Nucleus accumbens (tissue), 56 donors: Measurements from ENCODE around the gene RNF130.

Experiments
- DNase-seq, 56 donors: peaks; one replicate each; lab custom pipeline; 2025; lab: John Stamatoyannopoulos, UW

The RNF130 gene

GRCh38 chr5:180067986-180068385 is 3.6 kb downstream of the RNF130 start:
- DNase-seq: peak in 43 of 56 donors; percentile 8 to 76 (median 49)

GRCh38 chr5:180060192-180060591 is 11.4 kb downstream of the RNF130 start:
- no peak for DNase-seq

- DNase-seq: no peak
Observed at GRCh38 chr5:180059326-180059725, 12.2 kb downstream of the RNF130 start.

DNA sequence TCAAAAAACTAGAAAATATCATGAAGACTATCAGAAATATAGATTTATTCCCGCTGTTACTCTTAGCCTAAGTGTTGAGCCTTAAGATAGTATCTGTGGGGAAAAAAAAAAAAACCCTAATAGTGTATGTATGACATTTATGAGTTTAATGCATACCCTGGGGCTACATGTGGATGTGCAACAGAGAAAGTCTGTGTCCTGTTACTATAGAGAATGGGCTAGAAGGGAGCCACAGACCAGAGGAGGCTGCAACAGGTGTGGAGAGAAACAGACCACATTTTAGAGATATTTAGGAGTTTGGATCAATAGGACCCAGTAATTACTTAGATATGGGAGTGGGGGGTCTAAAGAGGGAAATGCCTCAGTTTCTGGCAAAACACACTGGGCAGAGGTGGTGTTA is 15.4 kb downstream of the RNF130 start:
- no peak for DNase-seq

- DNase-seq: no peak
Observed at GRCh38 chr5:180054226-180054625, 17.3 kb downstream of the RNF130 start.

DNA sequence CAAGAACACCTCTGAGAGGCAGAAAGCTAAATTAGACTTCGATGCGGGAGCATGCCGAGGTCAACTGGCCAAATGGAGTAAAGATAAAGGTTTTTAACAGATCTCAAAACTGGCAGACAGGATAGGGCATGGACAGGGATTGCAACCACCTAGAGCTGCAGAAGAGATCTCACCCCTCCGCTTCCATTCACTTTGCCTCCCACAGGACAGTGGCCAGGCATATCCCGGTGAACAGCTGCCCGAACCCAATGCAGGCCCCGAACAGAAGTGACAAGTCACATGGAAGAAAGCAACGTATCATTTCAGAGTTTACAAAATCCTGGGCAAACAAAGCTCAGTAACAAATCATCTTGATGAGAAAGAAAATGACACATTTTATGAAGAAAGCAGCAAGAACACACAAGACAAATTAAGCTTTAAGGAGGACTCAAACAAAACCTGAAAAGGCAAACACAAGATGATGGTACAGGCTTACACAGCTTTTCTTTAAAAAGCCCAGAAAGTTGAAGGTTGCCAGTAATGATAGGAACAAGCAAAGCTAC is 18.4 kb downstream of the RNF130 start:
- no peak for DNase-seq

GRCh38 chr5:180052211-180052818 is 19.2 kb downstream of the RNF130 start:
- DNase-seq: no peak

DNA sequence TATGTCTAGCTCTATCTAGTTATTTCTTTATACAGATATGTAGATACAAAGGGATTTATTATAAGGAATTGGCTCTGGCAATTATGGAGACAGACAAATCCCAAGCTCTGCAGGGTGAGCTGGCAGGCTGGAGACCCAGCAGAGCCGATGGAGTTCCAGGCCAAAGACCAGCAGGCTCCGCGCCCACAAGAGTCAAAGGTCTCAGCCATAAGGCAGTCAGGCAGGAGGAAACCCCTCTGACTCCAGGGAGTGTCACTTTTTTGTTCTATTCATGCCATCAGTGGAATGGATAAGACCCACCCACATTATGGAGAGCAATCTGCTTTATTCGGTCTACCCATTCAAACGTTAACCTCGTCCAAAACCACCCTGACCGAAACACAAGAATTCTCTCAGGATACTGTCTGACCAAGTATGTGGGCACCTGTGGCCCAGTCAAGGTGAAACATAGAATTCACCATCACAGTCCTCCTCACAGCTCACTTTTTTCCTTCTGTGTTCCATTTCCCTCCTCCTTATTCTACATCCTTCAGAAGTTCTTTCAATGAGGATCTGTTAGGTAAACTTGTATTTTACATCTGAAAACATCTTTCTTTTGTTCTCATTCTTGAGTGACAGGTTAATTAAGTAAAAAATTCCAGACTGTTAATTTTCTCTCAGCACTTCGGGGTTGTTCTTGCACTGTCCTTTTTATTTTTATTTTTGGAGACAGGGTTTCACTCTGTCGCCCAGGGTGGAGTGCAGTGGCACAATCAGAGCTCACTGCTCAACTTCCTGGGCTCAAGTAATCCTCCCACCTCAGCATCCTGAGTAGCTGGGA is 21.2 kb downstream of the RNF130 start:
- no peak for DNase-seq

- DNase-seq: no peak
Observed at GRCh38 chr5:180049185-180049548, 22.4 kb downstream of the RNF130 start.

DNA sequence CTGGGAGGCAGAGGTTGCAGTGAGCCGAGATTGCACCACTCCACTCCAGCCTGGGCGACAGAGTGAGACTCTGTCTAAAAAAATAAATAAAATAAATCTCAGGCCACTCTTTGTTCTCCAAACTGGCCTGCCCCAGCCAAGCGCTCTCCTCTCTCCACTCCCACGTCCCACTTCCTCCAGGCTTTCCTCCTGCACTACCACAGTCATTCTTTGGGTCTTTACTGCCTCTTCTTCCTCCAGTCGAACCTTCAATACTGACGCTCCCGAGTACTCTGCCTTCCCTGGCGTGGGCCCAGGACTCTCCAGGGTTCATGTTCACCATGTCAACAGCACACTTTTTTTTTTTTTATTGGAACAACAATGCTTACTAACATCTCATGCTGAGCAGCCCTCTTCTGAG is 23.9 kb downstream of the RNF130 start:
- peak in 5 of 56 donors; percentile 13 to 56 (median 39) for DNase-seq

DNA sequence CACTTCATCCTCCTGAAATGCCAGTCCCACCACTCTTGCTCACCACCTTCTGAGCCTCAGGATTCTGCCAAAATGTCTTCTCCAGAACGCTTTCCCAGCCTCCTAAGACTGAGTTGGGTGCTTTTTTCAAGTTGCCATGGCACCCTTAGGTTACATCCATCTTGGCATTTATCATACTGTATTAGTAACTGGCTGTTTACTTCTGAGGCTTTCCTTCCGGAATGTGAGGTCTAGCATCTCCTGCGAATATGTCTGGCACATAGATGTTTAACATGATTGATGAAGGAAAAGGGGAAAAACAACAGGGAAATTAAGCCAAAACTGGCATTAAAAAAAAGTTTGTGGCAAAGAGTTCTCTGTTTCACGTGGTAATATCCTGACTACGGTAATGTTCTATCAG is 24.9 kb downstream of the RNF130 start:
- no peak for DNase-seq

DNA sequence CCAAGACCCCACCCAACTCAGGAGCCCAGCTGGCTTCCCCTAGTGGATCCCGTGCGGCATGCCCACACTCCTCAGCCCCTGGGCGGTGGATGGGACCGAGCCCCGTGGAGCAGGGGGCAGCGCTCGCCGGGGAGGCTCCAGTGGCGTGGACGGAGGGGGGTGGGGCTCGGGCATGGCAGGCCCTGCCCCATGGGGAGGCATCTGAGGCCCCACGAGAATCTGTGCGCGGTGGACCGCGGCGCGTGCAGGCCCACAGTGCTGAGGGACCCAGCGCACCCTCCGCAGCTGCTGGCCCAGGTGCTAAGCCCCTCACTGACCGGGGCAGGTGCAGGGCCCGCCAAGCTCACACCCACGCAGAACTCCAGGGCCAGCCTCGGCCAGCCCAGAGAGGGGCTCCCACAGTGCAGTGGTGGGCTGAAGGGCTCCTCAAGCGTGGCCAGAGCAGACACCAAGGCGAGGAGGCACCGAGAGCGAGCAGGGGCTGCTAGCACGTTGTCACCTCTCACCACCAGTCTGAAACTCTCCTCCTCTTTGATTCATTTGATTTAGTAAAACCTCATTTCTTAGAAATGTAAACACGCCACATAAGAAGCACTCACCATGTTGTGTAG is 25.6 kb downstream of the RNF130 start:
- DNase-seq: no peak

- DNase-seq: no peak
Observed at GRCh38 chr5:180043377-180043776, 28.2 kb downstream of the RNF130 start.

DNA sequence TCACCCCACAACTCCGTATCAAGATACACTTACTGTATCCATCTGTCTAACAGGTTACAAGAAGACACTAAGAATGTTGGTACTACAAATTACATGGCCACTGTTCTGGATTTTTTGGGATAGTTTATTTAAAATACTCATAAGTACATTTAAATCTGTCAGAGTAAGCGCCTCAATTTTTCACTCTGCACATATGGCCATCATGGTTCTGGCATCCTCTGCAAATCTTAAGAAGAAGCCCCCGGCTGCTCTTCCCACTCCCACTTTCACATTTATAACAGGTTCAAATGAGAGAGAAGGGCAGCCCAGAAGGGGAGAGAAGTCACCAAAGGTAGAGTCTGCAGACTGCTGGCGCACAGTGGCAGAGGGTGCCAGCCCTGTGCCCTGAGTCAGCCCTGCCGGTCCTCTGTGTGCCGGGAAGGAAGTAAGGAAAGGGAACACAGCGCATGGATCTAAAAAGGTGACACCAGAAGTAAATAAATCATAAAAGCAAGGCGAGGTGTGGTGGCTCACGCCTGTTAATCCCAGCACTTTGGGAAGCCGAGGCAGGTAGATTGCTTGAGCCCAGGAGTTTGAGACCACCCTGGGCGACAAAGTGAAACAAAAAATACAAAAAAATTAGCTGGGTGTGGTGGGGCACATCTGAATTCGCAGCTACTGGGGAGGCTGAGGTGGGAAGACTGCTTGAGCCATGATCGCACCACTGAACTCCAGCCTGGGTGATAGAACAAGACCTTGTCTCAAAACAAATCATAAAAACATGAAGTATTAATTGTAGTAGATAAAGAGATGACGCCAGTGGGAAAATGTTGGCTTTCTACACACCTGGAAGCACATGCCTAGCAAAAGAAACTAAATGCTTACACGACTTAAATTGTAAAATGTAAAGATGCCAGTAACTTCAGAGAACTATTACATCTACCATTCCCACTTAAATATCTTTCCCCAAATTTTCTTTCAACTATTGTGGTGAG is 30.0 kb downstream of the RNF130 start:
- DNase-seq: no peak

DNA sequence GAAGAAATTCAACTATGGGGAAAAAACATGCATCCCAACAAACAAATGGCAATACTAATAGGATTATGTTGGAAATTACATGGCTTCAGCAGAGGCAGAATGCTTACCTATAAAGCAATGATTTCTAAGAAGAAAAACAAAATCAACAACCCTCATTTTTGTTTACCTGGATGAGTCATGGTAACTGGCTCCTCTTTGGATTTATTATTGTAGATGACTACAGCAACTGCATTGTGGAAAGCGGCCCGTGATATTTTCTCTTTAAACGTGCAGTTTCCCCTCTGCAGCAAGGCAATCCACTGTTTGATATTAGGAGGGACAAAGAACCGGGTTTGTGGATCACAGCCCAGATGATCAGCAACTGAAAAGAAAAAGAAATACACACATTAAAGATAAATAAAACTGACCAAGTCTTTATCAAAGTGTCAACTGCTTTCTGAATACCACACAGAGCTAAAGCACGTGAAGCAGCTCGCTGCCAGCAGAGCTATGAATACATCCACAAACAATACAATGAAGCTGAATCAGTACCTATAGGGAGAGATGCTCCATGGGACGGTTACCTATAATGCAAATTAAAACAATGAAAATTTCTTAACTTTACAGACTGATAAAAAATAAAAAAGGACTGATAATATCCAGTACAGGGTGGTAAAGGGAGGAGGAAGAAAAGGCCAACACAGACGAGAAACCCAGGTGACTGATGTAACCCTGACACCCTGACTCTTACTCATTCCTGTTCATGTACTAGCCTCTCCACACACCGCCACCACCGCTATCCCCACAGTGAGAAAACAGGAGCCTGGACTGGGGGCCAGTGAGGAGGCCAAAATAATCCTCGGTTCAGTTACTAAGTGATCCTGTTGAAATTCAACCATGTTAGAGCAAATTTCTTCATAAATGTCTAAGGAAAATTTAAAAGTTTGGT is 31.0 kb downstream of the RNF130 start:
- no peak for DNase-seq

GRCh38 chr5:180035206-180035931 is 36.2 kb downstream of the RNF130 start:
- no peak for DNase-seq

DNA sequence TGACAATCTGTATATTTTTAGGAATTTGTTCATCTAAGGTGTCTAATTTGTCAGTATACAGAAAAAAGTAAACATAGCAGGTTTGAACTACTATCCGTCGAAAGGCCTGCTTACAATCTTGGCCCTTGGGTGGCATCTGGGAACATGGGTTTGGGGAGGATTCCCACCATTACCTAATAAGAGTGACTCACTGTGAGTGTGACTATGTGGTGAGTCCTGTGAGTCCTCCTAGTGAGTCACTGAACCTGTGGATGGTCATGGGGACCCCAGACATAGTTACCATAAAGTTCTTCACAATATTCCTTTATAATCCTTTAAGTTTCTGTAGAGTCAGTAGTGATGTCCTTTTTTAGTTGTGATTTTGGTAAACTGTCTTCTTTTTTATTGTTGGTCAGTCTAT is 37.0 kb downstream of the RNF130 start:
- DNase-seq: no peak

DNA sequence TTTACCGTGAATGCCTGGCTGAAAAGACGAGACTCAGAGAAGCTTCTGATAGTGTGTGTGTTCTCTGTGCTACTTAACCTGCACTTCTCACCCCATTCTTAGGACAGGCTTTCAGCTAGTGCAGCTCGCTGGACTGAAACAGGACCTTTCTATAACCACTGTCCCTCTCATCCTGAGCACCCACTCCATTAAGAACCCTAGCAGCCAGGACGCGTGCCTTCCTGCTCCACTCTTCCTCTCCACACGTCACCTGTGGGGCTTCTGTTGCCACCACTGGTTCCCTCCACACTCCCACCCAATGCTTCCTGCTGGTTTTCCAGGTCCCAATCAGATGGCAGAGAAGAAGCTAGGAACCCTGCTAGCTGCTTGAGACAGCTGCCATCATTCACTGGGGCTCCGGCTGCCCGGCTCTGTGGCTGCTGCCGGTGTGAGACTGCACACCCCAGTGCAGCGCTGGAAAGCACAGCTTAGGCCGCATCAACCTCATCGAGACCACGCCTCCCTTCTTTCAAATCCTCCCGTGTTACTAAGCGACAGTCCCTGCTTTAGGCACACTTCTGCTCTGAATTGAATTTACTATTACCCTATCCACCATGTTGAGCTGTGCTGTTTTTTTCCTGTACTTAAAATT is 44.0 kb downstream of the RNF130 start:
- DNase-seq: peak in 3 of 56 donors; percentile 23 to 36 (median 28)
